Measurements from ENCODE around the gene EXD3.

The EXD3 gene

GRCh38 chr9:137319011-137319738 lies 103.8 kb downstream of the EXD3 start:
- H3K4me3 Mint-ChIP-seq: no peak overlapping the region
- no peaks in the 10 kb centered on the region for H3K27me3 Mint-ChIP-seq
- peaks cover 5% of the 10 kb centered on the region for H3K4me1 Mint-ChIP-seq (ENCODE audit: low read depth)
- H3K9me3 Mint-ChIP-seq (ENCODE audit: low read depth): no peaks in the 10 kb centered on the region
- no peaks in the 10 kb centered on the region for H3K36me3 Mint-ChIP-seq
- no peak overlapping the region for H3K27ac Mint-ChIP-seq

GRCh38 chr9:137318602-137319001 lies 104.4 kb downstream of the EXD3 start:
- H3K9me3 Mint-ChIP-seq (ENCODE audit: low read depth): no peaks in the 10 kb centered on the region
- no peaks in the 10 kb centered on the region for H3K36me3 Mint-ChIP-seq
- H3K4me1 Mint-ChIP-seq (ENCODE audit: low read depth): peaks cover 5% of the 10 kb centered on the region
- H3K27ac Mint-ChIP-seq: no peak overlapping the region
- no peak overlapping the region for H3K4me3 Mint-ChIP-seq
- H3K27me3 Mint-ChIP-seq: no peaks in the 10 kb centered on the region

- no peak overlapping the region for H3K27ac Mint-ChIP-seq
- H3K4me3 Mint-ChIP-seq: no peak overlapping the region
- no peaks in the 10 kb centered on the region for H3K9me3 Mint-ChIP-seq (ENCODE audit: low read depth)
- peaks cover 5% of the 10 kb centered on the region for H3K4me1 Mint-ChIP-seq (ENCODE audit: low read depth)
- H3K36me3 Mint-ChIP-seq: no peaks in the 10 kb centered on the region
- no peaks in the 10 kb centered on the region for H3K27me3 Mint-ChIP-seq
These were observed 105.0 kb downstream of the EXD3 start for GRCh38 chr9:137317718-137318511.

GRCh38 chr9:137317021-137317717 lies 105.8 kb downstream of the EXD3 start:
- peaks cover 5% of the 10 kb centered on the region for H3K4me1 Mint-ChIP-seq (ENCODE audit: low read depth)
- no peaks in the 10 kb centered on the region for H3K9me3 Mint-ChIP-seq (ENCODE audit: low read depth)
- H3K27ac Mint-ChIP-seq: no peak overlapping the region
- H3K36me3 Mint-ChIP-seq: no peaks in the 10 kb centered on the region
- H3K4me3 Mint-ChIP-seq: no peak overlapping the region
- H3K27me3 Mint-ChIP-seq: no peaks in the 10 kb centered on the region

- peaks cover 3% of the 10 kb centered on the region for H3K4me1 Mint-ChIP-seq (ENCODE audit: low read depth)
- H3K9me3 Mint-ChIP-seq (ENCODE audit: low read depth): no peaks in the 10 kb centered on the region
- no peaks in the 10 kb centered on the region for H3K36me3 Mint-ChIP-seq
- H3K27me3 Mint-ChIP-seq: no peaks in the 10 kb centered on the region
- no peak overlapping the region for H3K4me3 Mint-ChIP-seq
- no peak overlapping the region for H3K27ac Mint-ChIP-seq
These were observed 106.7 kb downstream of the EXD3 start for GRCh38 chr9:137316012-137316981.

GRCh38 chr9:137315581-137316011 lies 107.4 kb downstream of the EXD3 start:
- Mint-ChIP-seq H3K36me3 (no peaks in the 10 kb centered on the region), H3K27ac (no peak overlapping the region), H3K4me1 (ENCODE audit: low read depth) (peaks cover 2% of the 10 kb centered on the region), H3K4me3 (no peak overlapping the region), H3K9me3 (ENCODE audit: low read depth) (no peaks in the 10 kb centered on the region), H3K27me3 (no peaks in the 10 kb centered on the region)

GRCh38 chr9:137314561-137315560 lies 108.1 kb downstream of the EXD3 start:
- Mint-ChIP-seq H3K27me3 (no peaks in the 10 kb centered on the region), H3K4me3 (no peak overlapping the region), H3K36me3 (no peaks in the 10 kb centered on the region), H3K9me3 (ENCODE audit: low read depth) (no peaks in the 10 kb centered on the region), H3K4me1 (ENCODE audit: low read depth) (no peaks in the 10 kb centered on the region), H3K27ac (no peak overlapping the region)

- Mint-ChIP-seq H3K9me3 (ENCODE audit: low read depth) (no peaks in the 10 kb centered on the region), H3K36me3 (no peaks in the 10 kb centered on the region), H3K4me1 (ENCODE audit: low read depth) (no peaks in the 10 kb centered on the region), H3K4me3 (no peak overlapping the region), H3K27ac (no peak overlapping the region), H3K27me3 (no peaks in the 10 kb centered on the region)
These were observed 108.9 kb downstream of the EXD3 start for GRCh38 chr9:137313956-137314560.

- Mint-ChIP-seq H3K4me1 (ENCODE audit: low read depth) (no peaks in the 10 kb centered on the region), H3K9me3 (ENCODE audit: low read depth) (no peaks in the 10 kb centered on the region), H3K27ac (no peak overlapping the region), H3K36me3 (no peaks in the 10 kb centered on the region), H3K27me3 (no peaks in the 10 kb centered on the region), H3K4me3 (no peak overlapping the region)
These were observed 109.5 kb downstream of the EXD3 start for GRCh38 chr9:137313326-137313936.

GRCh38 chr9:137312852-137313325 lies 110.1 kb downstream of the EXD3 start:
- no peak overlapping the region for H3K27ac Mint-ChIP-seq
- H3K9me3 Mint-ChIP-seq (ENCODE audit: low read depth): no peaks in the 10 kb centered on the region
- H3K27me3 Mint-ChIP-seq: no peaks in the 10 kb centered on the region
- H3K4me3 Mint-ChIP-seq: no peak overlapping the region
- no peaks in the 10 kb centered on the region for H3K36me3 Mint-ChIP-seq
- no peaks in the 10 kb centered on the region for H3K4me1 Mint-ChIP-seq (ENCODE audit: low read depth)

GRCh38 chr9:137311986-137312851 lies 110.7 kb downstream of the EXD3 start:
- Mint-ChIP-seq H3K4me3 (no peak overlapping the region), H3K27ac (no peak overlapping the region), H3K4me1 (ENCODE audit: low read depth) (no peaks in the 10 kb centered on the region), H3K36me3 (no peaks in the 10 kb centered on the region), H3K27me3 (no peaks in the 10 kb centered on the region), H3K9me3 (ENCODE audit: low read depth) (no peaks in the 10 kb centered on the region)
